AG04450 (cell line): ENCODE data around the gene OR1I1. TPM values are rescaled to one million over a fixed set of nuclear protein-coding genes. Genes with fewer than 3 reads are reported as not detected.

Source experiments
- CTCF ChIA-PET: fragments of 300-600, 350-600 bp; formaldehyde crosslinking; extraction: SDS; loops from one replicate; lab custom pipeline; 2022; ENCODE audit warnings: antibody characterized with exemption, inconsistent platforms; lab: Charles Lee
- POLR2A ChIA-PET: fragments of 350-600 bp; formaldehyde crosslinking; extraction: SDS; loops from one replicate; lab custom pipeline; 2021; ENCODE audit warnings: antibody characterized with exemption, inconsistent platforms; lab: Yijun Ruan, JAX
- DNase-seq: peaks from one replicate; pipeline ENCODE4 v3.0.0-alpha.2; 2011; ENCODE audit warnings: low read depth, low spot score
- H3K27ac ChIP-seq: one replicate; pipeline ENCODE4 v1.5.1; 2012; ENCODE audit warnings: low read depth, low read length, control low read depth
- H3K27me3 ChIP-seq: one replicate; pipeline ENCODE4 v1.6.0; 2012; ENCODE audit warnings: low read length; ENCODE audit not compliant: control insufficient read depth, insufficient read depth
- H3K4me3 ChIP-seq: 2 replicates; pipeline ENCODE4 v1.5.1; 2011; ENCODE audit warnings: mild to moderate bottlenecking, low read depth, low read length, control low read depth
- H3K9me3 ChIP-seq: 2 replicates; pipeline ENCODE4 v1.5.1; 2012; ENCODE audit warnings: low read length; ENCODE audit not compliant: control insufficient read depth, insufficient read depth
- CTCF ChIP-seq: IDR thresholded peaks from 2 replicates; pipeline ENCODE4 v1.5.1; 2011; ENCODE audit warnings: low read depth, low read length, control low read depth, inconsistent platforms
- polyA plus RNA-seq: library from polyadenylated mRNA; depleted of rRNA; stranded (reverse); fragments of >200 nt; gene quantifications from 2 replicates; pipeline ENCODE4 v1.2.3, GENCODE V29; 2011

Gene OR1I1
- polyA plus RNA-seq, 1 experiment = not detected

- ChIA-PET POLR2A (no interaction called here), CTCF (no interaction called here)
- no peak overlapping the region for H3K27ac ChIP-seq
- DNase-seq = no peak
- no peak for TF ChIP-seq CTCF
- H3K4me3 ChIP-seq = no peak overlapping the region
- peaks cover 11% of the 10 kb centered on the region for H3K9me3 ChIP-seq
- H3K27me3 ChIP-seq = no peaks in the 10 kb centered on the region
Observed at GRCh38 chr19:15120135-15121026, 38.4 kb downstream of the OR1I1 start.

- ChIA-PET POLR2A (no interaction called here), CTCF (no interaction called here)
Observed at GRCh38 chr19:15122331-15123030, 40.5 kb downstream of the OR1I1 start.

GRCh38 chr19:15123031-15123890 lies 41.2 kb downstream of the OR1I1 start:
- no peak for DNase-seq
- peaks cover 12% of the 10 kb centered on the region for H3K9me3 ChIP-seq
- ChIA-PET POLR2A (no interaction called here), CTCF (no interaction called here)
- no peak for TF ChIP-seq CTCF
- H3K27ac ChIP-seq = no peak overlapping the region
- peak overlapping the region; percentile 89; the same call in 1 of the 2 replicates for H3K4me3 ChIP-seq
- H3K27me3 ChIP-seq = no peaks in the 10 kb centered on the region

More at GRCh38 chr19:15122331-15123030, 40.5 kb downstream of the OR1I1 start:
- no peak overlapping the region for H3K27ac ChIP-seq
- no peaks in the 10 kb centered on the region for H3K27me3 ChIP-seq
- H3K4me3 ChIP-seq = no peak overlapping the region
- no peak for TF ChIP-seq CTCF
- DNase-seq = no peak
- H3K9me3 ChIP-seq = peaks cover 12% of the 10 kb centered on the region

- Histone ChIP-seq H3K27me3 (no peaks in the 10 kb centered on the region), H3K4me3 (peak overlapping the region; percentile 89), H3K27ac (no peak overlapping the region), H3K9me3 (peaks cover 11% of the 10 kb centered on the region)
- POLR2A ChIA-PET = no interaction called here
- CTCF ChIA-PET = interaction anchor here (0.7 to 0.9 kb wide), 3 partner anchors 10 to 32 kb away, joined by 3 to 8 read pairs (median 3); no protein-coding TSS in a partner anchor
- DNase-seq = no peak
- TF ChIP-seq CTCF = no peak
Observed at GRCh38 chr19:15123900-15124299, 41.9 kb downstream of the OR1I1 start.
